Measurements from ENCODE around the gene NTM. TPM values are rescaled to one million over a fixed set of nuclear protein-coding genes. Genes with fewer than 3 reads are reported as not detected.

The NTM gene
- total RNA-seq, 4 donors from 2014 or later: 0.21 to 3.2 (median 0.84) TPM

- Histone ChIP-seq H3K4me1 (no peaks in the 10 kb centered on the region), H3K27ac (no peak overlapping the region), H3K9me3 (no peaks in the 10 kb centered on the region), H3K36me3 (no peaks in the 10 kb centered on the region), H3K27me3 (no peaks in the 10 kb centered on the region), H3K4me3 (no peak overlapping the region)
- no peak for DNase-seq
- 81 to 82% methylated on average over 2 of the region's 2 CpGs for WGBS, 2 donors
- TF ChIP-seq CTCF (IDR thresholded peaks at IDR 0.05) (no peak), POLR2A (IDR thresholded peaks at IDR 0.05) (no peak)
- intact Hi-C loops (cut with DNase I): no loop called here
These were observed 941.3 kb downstream of the NTM start for GRCh38 chr11:132311703-132312102.

- no peaks in the 10 kb centered on the region for H3K36me3 ChIP-seq
- no peaks in the 10 kb centered on the region for H3K9me3 ChIP-seq
- H3K4me3 ChIP-seq: no peak overlapping the region
- H3K4me1 ChIP-seq: no peaks in the 10 kb centered on the region
- H3K27me3 ChIP-seq: no peaks in the 10 kb centered on the region
- no peak for DNase-seq
- TF ChIP-seq CTCF (IDR thresholded peaks at IDR 0.05) (no peak), POLR2A (IDR thresholded peaks at IDR 0.05) (no peak)
- no peak overlapping the region for H3K27ac ChIP-seq
- 77 to 79% methylated on average over 4 to 5 of the region's 5 CpGs for WGBS, 2 donors
- intact Hi-C loops (cut with DNase I): no loop called here
These were observed 941.7 kb downstream of the NTM start for GRCh38 chr11:132312161-132312560.

GRCh38 chr11:132312701-132313111 lies 942.3 kb downstream of the NTM start:
- Histone ChIP-seq H3K27ac (no peak overlapping the region), H3K4me3 (no peak overlapping the region), H3K27me3 (no peaks in the 10 kb centered on the region), H3K4me1 (no peaks in the 10 kb centered on the region), H3K9me3 (no peaks in the 10 kb centered on the region), H3K36me3 (no peaks in the 10 kb centered on the region)
- WGBS, 2 donors: 23 to 48% methylated on average over 8 of the region's 8 CpGs
- intact Hi-C loops (cut with DNase I): no loop called here
- DNase-seq: no peak
- TF ChIP-seq POLR2A (IDR thresholded peaks at IDR 0.05) (no peak), CTCF (IDR thresholded peaks at IDR 0.05) (peak in 1 of 6 experiments; percentile 27)

- 58 to 70% methylated on average over 4 to 5 of the region's 5 CpGs for WGBS, 2 donors
- H3K9me3 ChIP-seq: peaks cover 0 to 7% (median 0%) of the 10 kb centered on the region in 3 donors
- no peaks in the 10 kb centered on the region for H3K36me3 ChIP-seq
- H3K4me1 ChIP-seq: no peaks in the 10 kb centered on the region
- no peak for DNase-seq
- H3K4me3 ChIP-seq: no peak overlapping the region
- H3K27me3 ChIP-seq: no peaks in the 10 kb centered on the region
- no peak overlapping the region for H3K27ac ChIP-seq
- TF ChIP-seq POLR2A (IDR thresholded peaks at IDR 0.05) (no peak), CTCF (IDR thresholded peaks at IDR 0.05) (no peak)
- intact Hi-C loops (cut with DNase I): no loop called here
These were observed 944.6 kb downstream of the NTM start for GRCh38 chr11:132314911-132315455.

- Histone ChIP-seq H3K36me3 (no peaks in the 10 kb centered on the region), H3K9me3 (peaks cover 0 to 7% (median 0%) of the 10 kb centered on the region in 3 donors), H3K27me3 (no peaks in the 10 kb centered on the region), H3K27ac (no peak overlapping the region), H3K4me3 (no peak overlapping the region), H3K4me1 (no peaks in the 10 kb centered on the region)
- DNase-seq: no peak
- intact Hi-C loops (cut with DNase I): no loop called here
- WGBS, 2 donors: 53 to 67% methylated on average over 4 to 5 of the region's 6 CpGs
- no peak for TF ChIP-seq POLR2A (IDR thresholded peaks at IDR 0.05)
- TF ChIP-seq CTCF (IDR thresholded peaks at IDR 0.05): no peak
These were observed 945.3 kb downstream of the NTM start for GRCh38 chr11:132315696-132316095.

Data from esophagus squamous epithelium (tissue), 5 donors.